Measurements from ENCODE around the gene KL. TPM values are rescaled to one million over a fixed set of nuclear protein-coding genes. Genes with fewer than 3 reads are reported as not detected.

KL gene
- total RNA-seq, 3 donors from 2014 or later (not counting 1 experiment from before 2014, with no cell fraction given), result not detected

- WGBS (ENCODE audit: insufficient coverage), result 100% methylated on average over 1 of the region's 1 CpG
- no peak overlapping the region for H3K4me3 Mint-ChIP-seq
- no peaks in the 10 kb centered on the region for H3K4me1 Mint-ChIP-seq
- no peaks in the 10 kb centered on the region for H3K27me3 Mint-ChIP-seq (ENCODE audit: low read depth in 2 of 2)
- Histone ChIP-seq H3K36me3 (ENCODE audit: control insufficient read depth, insufficient read depth, low read length) (no peaks in the 10 kb centered on the region), H3K4me1 (ENCODE audit: control insufficient read depth, insufficient read depth, low read length) (no peaks in the 10 kb centered on the region), H3K9me3 (ENCODE audit: control insufficient read depth, insufficient read depth, low read length) (no peaks in the 10 kb centered on the region), H3K27me3 (ENCODE audit: control insufficient read depth, insufficient read depth, low read length) (no peaks in the 10 kb centered on the region), H3K4me3 (ENCODE audit: low read length) (no peak overlapping the region), H3K27ac (ENCODE audit: low read length) (no peak overlapping the region)
- DNase-seq (no peak), ATAC-seq (no peak)
- intact Hi-C loops (cut with micrococcal nuclease), result no loop called here
- H3K9me3 Mint-ChIP-seq, result peaks cover 0 to 3% of the 10 kb centered on the region in 2 donors
- TF ChIP-seq CTCF (IDR thresholded peaks at IDR 0.05), result no peak
- H3K36me3 Mint-ChIP-seq, result no peaks in the 10 kb centered on the region
- H3K27ac Mint-ChIP-seq, result no peak overlapping the region
These were observed 15.9 kb upstream of the KL start for GRCh38 chr13:33000365-33000764.

- Histone ChIP-seq H3K9me3 (ENCODE audit: control insufficient read depth, insufficient read depth, low read length) (peaks cover 3% of the 10 kb centered on the region), H3K27ac (ENCODE audit: low read length) (no peak overlapping the region), H3K27me3 (ENCODE audit: control insufficient read depth, insufficient read depth, low read length) (peaks cover 2% of the 10 kb centered on the region), H3K4me3 (ENCODE audit: low read length) (no peak overlapping the region), H3K4me1 (ENCODE audit: control insufficient read depth, insufficient read depth, low read length) (no peaks in the 10 kb centered on the region), H3K36me3 (ENCODE audit: control insufficient read depth, insufficient read depth, low read length) (no peaks in the 10 kb centered on the region)
- peaks cover 12% of the 10 kb centered on the region for H3K36me3 Mint-ChIP-seq
- no peaks in the 10 kb centered on the region for H3K4me1 Mint-ChIP-seq
- TF ChIP-seq CTCF (IDR thresholded peaks at IDR 0.05), result no peak
- no peak overlapping the region for H3K4me3 Mint-ChIP-seq
- H3K9me3 Mint-ChIP-seq, result peaks cover 10% of the 10 kb centered on the region in 2 donors
- no peak for DNase-seq
- intact Hi-C loops (cut with micrococcal nuclease), result no loop called here
- H3K27me3 Mint-ChIP-seq (ENCODE audit: low read depth in 2 of 2), result peaks cover 0 to 6% of the 10 kb centered on the region in 2 donors
- ATAC-seq, result no peak
- no peak overlapping the region for H3K27ac Mint-ChIP-seq
- 90% methylated on average over 2 of the region's 2 CpGs for WGBS (ENCODE audit: insufficient coverage)
These were observed 12.7 kb upstream of the KL start for GRCh38 chr13:33003458-33004019.

- H3K9me3 ChIP-seq (ENCODE audit: control insufficient read depth, insufficient read depth, low read length), result peaks cover 4% of the 10 kb centered on the region
- H3K4me3 ChIP-seq (ENCODE audit: low read length), result no peak overlapping the region
- no peak overlapping the region for H3K4me3 Mint-ChIP-seq
- intact Hi-C loops (cut with micrococcal nuclease), result no loop called here
- WGBS (ENCODE audit: insufficient coverage), result 30% methylated on average over 3 of the region's 3 CpGs
- no peak overlapping the region for H3K27ac ChIP-seq (ENCODE audit: low read length)
- no peaks in the 10 kb centered on the region for H3K36me3 ChIP-seq (ENCODE audit: control insufficient read depth, insufficient read depth, low read length)
- H3K36me3 Mint-ChIP-seq, result peaks cover 18% of the 10 kb centered on the region
- peaks cover 2% of the 10 kb centered on the region for H3K27me3 ChIP-seq (ENCODE audit: control insufficient read depth, insufficient read depth, low read length)
- peaks cover 7 to 13% of the 10 kb centered on the region in 2 donors for H3K27me3 Mint-ChIP-seq (ENCODE audit: low read depth in 2 of 2)
- DNase-seq (no peak), ATAC-seq (no peak)
- peaks cover 12 to 16% of the 10 kb centered on the region in 2 donors for H3K9me3 Mint-ChIP-seq
- TF ChIP-seq CTCF (IDR thresholded peaks at IDR 0.05), result no peak
- no peaks in the 10 kb centered on the region for H3K4me1 ChIP-seq (ENCODE audit: control insufficient read depth, insufficient read depth, low read length)
- no peaks in the 10 kb centered on the region for H3K4me1 Mint-ChIP-seq
- no peak overlapping the region for H3K27ac Mint-ChIP-seq
These were observed 11.7 kb upstream of the KL start for GRCh38 chr13:33004511-33004910.

GRCh38 chr13:33006134-33006533, 10.1 kb upstream of the KL start:
- no peaks in the 10 kb centered on the region for H3K4me1 Mint-ChIP-seq
- no peak for TF ChIP-seq CTCF (IDR thresholded peaks at IDR 0.05)
- ATAC-seq (no peak), DNase-seq (no peak)
- H3K27ac Mint-ChIP-seq, result no peak overlapping the region
- Histone ChIP-seq H3K27me3 (ENCODE audit: control insufficient read depth, insufficient read depth, low read length) (peaks cover 2% of the 10 kb centered on the region), H3K36me3 (ENCODE audit: control insufficient read depth, insufficient read depth, low read length) (no peaks in the 10 kb centered on the region), H3K4me3 (ENCODE audit: low read length) (no peak overlapping the region), H3K27ac (ENCODE audit: low read length) (no peak overlapping the region), H3K4me1 (ENCODE audit: control insufficient read depth, insufficient read depth, low read length) (no peaks in the 10 kb centered on the region), H3K9me3 (ENCODE audit: control insufficient read depth, insufficient read depth, low read length) (peaks cover 4% of the 10 kb centered on the region)
- peaks cover 21% of the 10 kb centered on the region for H3K36me3 Mint-ChIP-seq
- peaks cover 14 to 18% of the 10 kb centered on the region in 2 donors for H3K27me3 Mint-ChIP-seq (ENCODE audit: low read depth in 2 of 2)
- H3K4me3 Mint-ChIP-seq, result no peak overlapping the region
- peaks cover 14 to 18% of the 10 kb centered on the region in 2 donors for H3K9me3 Mint-ChIP-seq
- 86% methylated on average over 1 of the region's 2 CpGs for WGBS (ENCODE audit: insufficient coverage)
- intact Hi-C loops (cut with micrococcal nuclease), result no loop called here
